Gastrocnemius medialis (tissue), 4 donors: ENCODE measurements around the gene SLC5A3. TPM values are rescaled to one million over a fixed set of nuclear protein-coding genes. Genes with fewer than 3 reads are reported as not detected.

Source experiments
- ATAC-seq, 2 donors: fragments of 150-250 bp; one replicate each; pipeline ENCODE4 v1.9.1; 2016
- DNase-seq, 2 donors: peaks; one replicate each; pipeline ENCODE4 v3.0.0-alpha.2; 2019
- H3K27ac ChIP-seq, 4 donors: fragments of 200-600 bp; sonication (generic); 1 replicate in 1 of 4; 2 replicates in 3 of 4; pipeline ENCODE4 v1.5.1; 2016 to 2018; ENCODE audit warnings: mild to moderate bottlenecking in 2 of 4, moderate library complexity in 1 of 4
- H3K27me3 ChIP-seq, 3 donors: fragments of 200-600 bp; sonication (generic) in 2 of 3; 1 replicate in 1 of 3; 2 replicates in 2 of 3; pipeline versions ENCODE4 v1.5.1 to v1.6.0; 2016 to 2019; ENCODE audit warnings: mild to moderate bottlenecking in 1 of 3, moderate library complexity in 1 of 3
- H3K36me3 ChIP-seq, 2 donors: fragments of 200-600 bp; sonication (generic) in 1 of 2; one replicate each; pipeline ENCODE4 v1.5.1; 2017 to 2018
- H3K4me1 ChIP-seq, 2 donors: fragments of 200-600 bp; sonication (generic) in 1 of 2; one replicate each; pipeline ENCODE4 v1.5.1; 2016 to 2017; ENCODE audit warnings: mild to moderate bottlenecking in 2 of 2
- H3K4me3 ChIP-seq, 4 donors: fragments of 200-600 bp; sonication (generic) in 3 of 4; 1 replicate in 1 of 4; 2 replicates in 3 of 4; pipeline ENCODE4 v1.5.1; 2016 to 2019; ENCODE audit warnings: mild to moderate bottlenecking in 2 of 4
- H3K9me3 ChIP-seq, 3 donors: fragments of 200-600 bp; sonication (generic) in 2 of 3; 1 replicate in 1 of 3; 2 replicates in 2 of 3; pipeline ENCODE4 v1.5.1; 2016 to 2019
- CTCF ChIP-seq, 5 experiments: fragments of 450-650 bp in 3 of 5; fragments of 200-600 bp in 2 of 5; sonication (generic) in 2 of 5; IDR thresholded peaks in 4 of 5; conservative IDR thresholded peaks in 1 of 5; 1 replicate in 4 of 5; 2 replicates in 1 of 5; pipeline ENCODE4 v1.5.1; 2016 to 2019; ENCODE audit warnings: antibody characterized with exemption in 5 of 5, mild to moderate bottlenecking in 3 of 5, moderate library complexity in 3 of 5
- POLR2A ChIP-seq, 2 donors: fragments of 450-650 bp; IDR thresholded peaks; one replicate each; pipeline ENCODE4 v1.6.1; 2017; ENCODE audit warnings: antibody characterized with exemption in 2 of 2, mild to moderate bottlenecking in 2 of 2, moderate library complexity in 2 of 2
- in situ Hi-C, 4 donors: fragments of 200-750 bp; cut with MboI; loops; one replicate each; pipeline versions ENCODE4 v1.15.0 to v1.8.0; 2017; ENCODE audit warnings: low sequenced_read_pairs in 4 of 4
- intact Hi-C: fragments of 100-400 bp; cut with DNase I; formaldehyde crosslinking; loops from one replicate; pipeline ENCODE4 v1.15.1; 2023; ENCODE audit warnings: low total_unique reads
- total RNA-seq, 4 donors: library from RNA; depleted of rRNA; stranded (reverse); fragments of >200 nt; gene quantifications; one replicate each; pipeline versions ENCODE4 v1.1.0 to v1.2.3, GENCODE V29; 2016

SLC5A3 gene
- total RNA-seq, 4 donors from 2014 or later = 2.0 to 22.2 (median 6.2) TPM

GRCh38 chr21:34113842-34114241, 40.5 kb downstream of the SLC5A3 start:
- H3K4me3 ChIP-seq = no peak overlapping the region
- intact Hi-C loops (no loop called here), in situ Hi-C loops (no loop called here)
- H3K27me3 ChIP-seq = no peaks in the 10 kb centered on the region
- peaks cover 13 to 22% of the 10 kb centered on the region in 2 donors for H3K4me1 ChIP-seq
- DNase-seq (no peak), ATAC-seq (no peak)
- no peaks in the 10 kb centered on the region for H3K9me3 ChIP-seq
- no peak overlapping the region for H3K27ac ChIP-seq
- no peaks in the 10 kb centered on the region for H3K36me3 ChIP-seq
- no peak for TF ChIP-seq CTCF (IDR thresholded peaks at IDR 0.05 in 4 of 5, conservative IDR thresholded peaks at IDR 0.05 in 1 of 5)
- no peak for TF ChIP-seq POLR2A (IDR thresholded peaks at IDR 0.05)

GRCh38 chr21:34115160-34115559, 41.8 kb downstream of the SLC5A3 start:
- no peak for TF ChIP-seq CTCF (IDR thresholded peaks at IDR 0.05 in 4 of 5, conservative IDR thresholded peaks at IDR 0.05 in 1 of 5)
- TF ChIP-seq POLR2A (IDR thresholded peaks at IDR 0.05) = no peak
- H3K36me3 ChIP-seq = no peaks in the 10 kb centered on the region
- H3K27ac ChIP-seq = no peak overlapping the region
- intact Hi-C loops = no loop called here
- DNase-seq (no peak), ATAC-seq (no peak)
- no peaks in the 10 kb centered on the region for H3K27me3 ChIP-seq
- peaks cover 13 to 25% of the 10 kb centered on the region in 2 donors for H3K4me1 ChIP-seq
- H3K9me3 ChIP-seq = no peaks in the 10 kb centered on the region
- in situ Hi-C loops = no loop called here
- H3K4me3 ChIP-seq = no peak overlapping the region

- ATAC-seq (no peak), DNase-seq (no peak)
- H3K4me3 ChIP-seq = no peak overlapping the region
- H3K9me3 ChIP-seq = no peaks in the 10 kb centered on the region
- in situ Hi-C loops (no loop called here), intact Hi-C loops (no loop called here)
- no peak overlapping the region for H3K27ac ChIP-seq
- no peaks in the 10 kb centered on the region for H3K27me3 ChIP-seq
- H3K4me1 ChIP-seq = peaks cover 22 to 34% of the 10 kb centered on the region in 2 donors
- H3K36me3 ChIP-seq = no peaks in the 10 kb centered on the region
- no peak for TF ChIP-seq POLR2A (IDR thresholded peaks at IDR 0.05)
- no peak for TF ChIP-seq CTCF (IDR thresholded peaks at IDR 0.05 in 4 of 5, conservative IDR thresholded peaks at IDR 0.05 in 1 of 5)
Observed at GRCh38 chr21:34116569-34116968, 43.2 kb downstream of the SLC5A3 start.

- DNase-seq (no peak), ATAC-seq (no peak)
- no peaks in the 10 kb centered on the region for H3K9me3 ChIP-seq
- no peak overlapping the region for H3K27ac ChIP-seq
- in situ Hi-C loops = no loop called here
- no peak for TF ChIP-seq CTCF (IDR thresholded peaks at IDR 0.05 in 4 of 5, conservative IDR thresholded peaks at IDR 0.05 in 1 of 5)
- TF ChIP-seq POLR2A (IDR thresholded peaks at IDR 0.05) = no peak
- H3K4me3 ChIP-seq = no peak overlapping the region
- intact Hi-C loops = no loop called here
- H3K4me1 ChIP-seq = peaks cover 24 to 53% of the 10 kb centered on the region in 2 donors
- H3K27me3 ChIP-seq = no peaks in the 10 kb centered on the region
- peaks cover 0 to 8% of the 10 kb centered on the region in 2 donors for H3K36me3 ChIP-seq
Observed at GRCh38 chr21:34120867-34121266, 47.5 kb downstream of the SLC5A3 start.

- no peak for DNase-seq
- H3K4me1 ChIP-seq = peaks cover 30 to 64% of the 10 kb centered on the region in 2 donors
- no peak for ATAC-seq
- H3K27me3 ChIP-seq = no peaks in the 10 kb centered on the region
- H3K36me3 ChIP-seq = peaks cover 0 to 8% of the 10 kb centered on the region in 2 donors
- H3K9me3 ChIP-seq = no peaks in the 10 kb centered on the region
- in situ Hi-C loops = no loop called here
- no peak overlapping the region for H3K4me3 ChIP-seq
- intact Hi-C loops = no loop called here
- TF ChIP-seq POLR2A (IDR thresholded peaks at IDR 0.05) (no peak), CTCF (IDR thresholded peaks at IDR 0.05 in 4 of 5, conservative IDR thresholded peaks at IDR 0.05 in 1 of 5) (no peak)
- H3K27ac ChIP-seq = no peak overlapping the region
Observed at GRCh38 chr21:34122047-34122446, 48.7 kb downstream of the SLC5A3 start.
